Gastrocnemius medialis (tissue), 4 donors: ENCODE measurements around the gene TMIGD1. TPM values are rescaled to one million over a fixed set of nuclear protein-coding genes. Genes with fewer than 3 reads are reported as not detected.

Experiments
- ATAC-seq, 2 donors: fragments of 150-250 bp; one replicate each; pipeline ENCODE4 v1.9.1; 2016
- DNase-seq, 2 donors: peaks; one replicate each; pipeline ENCODE4 v3.0.0-alpha.2; 2019
- H3K27ac ChIP-seq, 4 donors: fragments of 200-600 bp; sonication (generic); 1 replicate in 1 of 4; 2 replicates in 3 of 4; pipeline ENCODE4 v1.5.1; 2016 to 2018; ENCODE audit warnings: mild to moderate bottlenecking in 2 of 4, moderate library complexity in 1 of 4
- H3K27me3 ChIP-seq, 3 donors: fragments of 200-600 bp; sonication (generic) in 2 of 3; 1 replicate in 1 of 3; 2 replicates in 2 of 3; pipeline versions ENCODE4 v1.5.1 to v1.6.0; 2016 to 2019; ENCODE audit warnings: mild to moderate bottlenecking in 1 of 3, moderate library complexity in 1 of 3
- H3K36me3 ChIP-seq, 2 donors: fragments of 200-600 bp; sonication (generic) in 1 of 2; one replicate each; pipeline ENCODE4 v1.5.1; 2017 to 2018
- H3K4me1 ChIP-seq, 2 donors: fragments of 200-600 bp; sonication (generic) in 1 of 2; one replicate each; pipeline ENCODE4 v1.5.1; 2016 to 2017; ENCODE audit warnings: mild to moderate bottlenecking in 2 of 2
- H3K4me3 ChIP-seq, 4 donors: fragments of 200-600 bp; sonication (generic) in 3 of 4; 1 replicate in 1 of 4; 2 replicates in 3 of 4; pipeline ENCODE4 v1.5.1; 2016 to 2019; ENCODE audit warnings: mild to moderate bottlenecking in 2 of 4
- H3K9me3 ChIP-seq, 3 donors: fragments of 200-600 bp; sonication (generic) in 2 of 3; 1 replicate in 1 of 3; 2 replicates in 2 of 3; pipeline ENCODE4 v1.5.1; 2016 to 2019
- POLR2A ChIP-seq, 2 donors: fragments of 450-650 bp; IDR thresholded peaks; one replicate each; pipeline ENCODE4 v1.6.1; 2017; ENCODE audit warnings: antibody characterized with exemption in 2 of 2, mild to moderate bottlenecking in 2 of 2, moderate library complexity in 2 of 2
- in situ Hi-C, 4 donors: fragments of 200-750 bp; cut with MboI; loops; one replicate each; pipeline versions ENCODE4 v1.15.0 to v1.8.0; 2017; ENCODE audit warnings: low sequenced_read_pairs in 4 of 4
- intact Hi-C: fragments of 100-400 bp; cut with DNase I; formaldehyde crosslinking; loops from one replicate; pipeline ENCODE4 v1.15.1; 2023; ENCODE audit warnings: low total_unique reads
- total RNA-seq, 4 donors: library from RNA; depleted of rRNA; stranded (reverse); fragments of >200 nt; gene quantifications; one replicate each; pipeline versions ENCODE4 v1.1.0 to v1.2.3, GENCODE V29; 2016
- TF ChIP-seq, protein P1 (sequence below), 5 experiments: fragments of 450-650 bp in 3 of 5; fragments of 200-600 bp in 2 of 5; sonication (generic) in 2 of 5; IDR thresholded peaks in 4 of 5; conservative IDR thresholded peaks in 1 of 5; 1 replicate in 4 of 5; 2 replicates in 1 of 5; pipeline ENCODE4 v1.5.1; 2016 to 2019; ENCODE audit warnings: antibody characterized with exemption in 5 of 5, mild to moderate bottlenecking in 3 of 5, moderate library complexity in 3 of 5

The TMIGD1 gene
- total RNA-seq, 4 donors from 2014 or later, result 0.68 TPM; not detected in 3

- peak overlapping the region; percentile 86 to 93 (median 92) for H3K27ac ChIP-seq
- no peaks in the 10 kb centered on the region for H3K9me3 ChIP-seq
- intact Hi-C loops (loop anchor here (2.0 to 5.0 kb wide), 3 partner anchors 39 to 97 kb away; partner anchors contain the start of genes BLMH and GOSR1), in situ Hi-C loops (no loop called here)
- TF ChIP-seq, protein P1, sequence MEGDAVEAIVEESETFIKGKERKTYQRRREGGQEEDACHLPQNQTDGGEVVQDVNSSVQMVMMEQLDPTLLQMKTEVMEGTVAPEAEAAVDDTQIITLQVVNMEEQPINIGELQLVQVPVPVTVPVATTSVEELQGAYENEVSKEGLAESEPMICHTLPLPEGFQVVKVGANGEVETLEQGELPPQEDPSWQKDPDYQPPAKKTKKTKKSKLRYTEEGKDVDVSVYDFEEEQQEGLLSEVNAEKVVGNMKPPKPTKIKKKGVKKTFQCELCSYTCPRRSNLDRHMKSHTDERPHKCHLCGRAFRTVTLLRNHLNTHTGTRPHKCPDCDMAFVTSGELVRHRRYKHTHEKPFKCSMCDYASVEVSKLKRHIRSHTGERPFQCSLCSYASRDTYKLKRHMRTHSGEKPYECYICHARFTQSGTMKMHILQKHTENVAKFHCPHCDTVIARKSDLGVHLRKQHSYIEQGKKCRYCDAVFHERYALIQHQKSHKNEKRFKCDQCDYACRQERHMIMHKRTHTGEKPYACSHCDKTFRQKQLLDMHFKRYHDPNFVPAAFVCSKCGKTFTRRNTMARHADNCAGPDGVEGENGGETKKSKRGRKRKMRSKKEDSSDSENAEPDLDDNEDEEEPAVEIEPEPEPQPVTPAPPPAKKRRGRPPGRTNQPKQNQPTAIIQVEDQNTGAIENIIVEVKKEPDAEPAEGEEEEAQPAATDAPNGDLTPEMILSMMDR (IDR thresholded peaks at IDR 0.05 in 4 of 5, conservative IDR thresholded peaks at IDR 0.05 in 1 of 5), result no peak
- TF ChIP-seq POLR2A (IDR thresholded peaks at IDR 0.05), result no peak
- peak in 1 of 2 donors; percentile 1 for ATAC-seq
- H3K4me1 ChIP-seq, result peaks cover 37 to 44% of the 10 kb centered on the region in 2 donors
- H3K27me3 ChIP-seq, result no peaks in the 10 kb centered on the region
- peak overlapping the region; percentile 83 to 95 (median 90) for H3K4me3 ChIP-seq
- no peak for DNase-seq
- no peaks in the 10 kb centered on the region for H3K36me3 ChIP-seq
Observed at GRCh38 chr17:30379903-30380381, 46.1 kb upstream of the TMIGD1 start.

DNA sequence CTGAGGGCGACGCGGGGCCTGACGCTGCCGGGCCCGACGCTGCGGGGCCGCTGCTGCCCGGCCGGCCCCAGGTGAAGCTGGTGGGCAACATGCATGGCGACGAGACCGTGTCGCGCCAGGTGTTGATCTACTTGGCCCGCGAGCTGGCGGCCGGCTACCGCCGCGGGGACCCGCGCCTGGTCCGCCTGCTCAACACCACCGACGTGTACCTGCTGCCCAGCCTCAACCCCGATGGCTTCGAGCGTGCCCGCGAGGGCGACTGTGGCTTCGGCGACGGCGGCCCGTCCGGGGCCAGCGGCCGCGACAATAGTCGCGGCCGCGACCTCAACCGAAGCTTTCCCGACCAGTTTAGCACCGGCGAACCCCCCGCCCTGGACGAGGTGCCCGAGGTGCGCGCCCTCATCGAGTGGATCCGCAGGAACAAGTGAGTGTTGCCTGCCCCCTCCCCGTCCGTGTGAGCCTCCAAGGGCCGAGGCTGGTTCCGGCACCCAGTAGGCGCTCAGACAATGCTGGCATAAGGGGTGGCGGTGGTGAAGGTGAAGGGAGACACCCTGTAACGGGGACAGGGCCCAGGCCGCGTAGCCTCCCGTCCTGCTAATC lies 45.5 kb upstream of the TMIGD1 start:
- ATAC-seq (peak; percentile 38 to 41), DNase-seq (no peak)
- H3K4me1 ChIP-seq, result peaks cover 37 to 44% of the 10 kb centered on the region in 2 donors
- H3K4me3 ChIP-seq, result peak overlapping the region; percentile 83 to 95 (median 90)
- H3K9me3 ChIP-seq, result no peaks in the 10 kb centered on the region
- in situ Hi-C loops, result no loop called here
- no peaks in the 10 kb centered on the region for H3K27me3 ChIP-seq
- peak overlapping the region; percentile 86 to 93 (median 92) for H3K27ac ChIP-seq
- intact Hi-C loops, result loop anchor here (2.0 to 5.0 kb wide), 2 partner anchors 87 to 97 kb away; partner anchors contain the start of genes BLMH and GOSR1
- TF ChIP-seq, protein P1 (IDR thresholded peaks at IDR 0.05 in 4 of 5, conservative IDR thresholded peaks at IDR 0.05 in 1 of 5), result no peak
- no peak for TF ChIP-seq POLR2A (IDR thresholded peaks at IDR 0.05)
- no peaks in the 10 kb centered on the region for H3K36me3 ChIP-seq

- no peaks in the 10 kb centered on the region for H3K9me3 ChIP-seq
- peaks cover 37 to 43% of the 10 kb centered on the region in 2 donors for H3K4me1 ChIP-seq
- TF ChIP-seq, protein P1 (IDR thresholded peaks at IDR 0.05 in 4 of 5, conservative IDR thresholded peaks at IDR 0.05 in 1 of 5), result no peak
- peak; percentile 89 to 93 for TF ChIP-seq POLR2A (IDR thresholded peaks at IDR 0.05)
- peak within 1 kb of the TSS; percentile 86 to 93 (median 92) for H3K27ac ChIP-seq
- ATAC-seq, result peak; percentile 92 to 95
- intact Hi-C loops (loop anchor here (2.0 to 5.0 kb wide), 2 partner anchors 87 to 98 kb away; partner anchors contain the start of genes BLMH and GOSR1), in situ Hi-C loops (no loop called here)
- H3K4me3 ChIP-seq, result peak within 1 kb of the TSS; percentile 83 to 95 (median 90)
- DNase-seq, result peak; percentile 95 to 96
- no peaks in the 10 kb centered on the region for H3K27me3 ChIP-seq
- H3K36me3 ChIP-seq, result no peaks in the 10 kb centered on the region
Observed at GRCh38 chr17:30378825-30379302, 45.0 kb upstream of the TMIGD1 start, which contains the start of gene CPD. Gene CPD (plus strand): TSS chr17:30378927. CDS start chr17:30378981, 54 bp downstream.

DNA sequence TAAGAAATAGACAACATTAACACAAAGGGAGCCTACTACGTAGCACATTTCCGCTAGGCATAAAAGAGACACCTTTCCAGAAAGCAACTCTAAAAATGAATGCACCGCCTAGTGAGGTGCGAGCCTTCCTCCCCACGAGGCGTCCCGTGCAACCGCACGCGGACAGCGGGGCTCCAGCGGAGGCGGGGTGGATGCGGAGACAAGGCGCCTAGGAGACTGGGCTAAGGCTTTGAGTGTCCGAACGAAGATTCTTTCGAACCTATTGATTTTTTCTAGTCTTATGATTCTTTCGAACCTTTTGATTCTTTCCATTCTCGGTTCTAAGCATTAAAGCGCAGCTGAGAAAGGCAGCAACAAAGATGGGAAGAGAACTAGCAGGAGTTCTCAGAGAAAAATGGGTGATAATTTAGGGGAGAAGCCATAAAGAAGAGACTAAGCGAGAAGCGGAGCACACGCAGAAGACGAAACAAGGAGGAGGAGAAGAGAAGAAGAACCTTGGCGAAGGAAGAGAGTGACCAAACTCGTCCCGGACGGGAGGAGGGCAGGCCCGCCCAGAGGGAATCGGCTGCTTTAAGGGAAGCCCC lies 44.5 kb upstream of the TMIGD1 start:
- Histone ChIP-seq H3K4me1 (peaks cover 36 to 38% of the 10 kb centered on the region in 2 donors), H3K9me3 (no peaks in the 10 kb centered on the region), H3K36me3 (no peaks in the 10 kb centered on the region), H3K27ac (peak overlapping the region; percentile 86 to 93 (median 92)), H3K4me3 (peak overlapping the region; percentile 83 to 95 (median 90)), H3K27me3 (no peaks in the 10 kb centered on the region)
- in situ Hi-C loops, result no loop called here
- intact Hi-C loops, result loop anchor here (2.0 to 5.0 kb wide), 2 partner anchors 86 to 98 kb away; partner anchors contain the start of genes BLMH and GOSR1
- TF ChIP-seq, protein P1 (IDR thresholded peaks at IDR 0.05 in 4 of 5, conservative IDR thresholded peaks at IDR 0.05 in 1 of 5), result peak in 2 of 5 experiments; percentile 14 to 33
- TF ChIP-seq POLR2A (IDR thresholded peaks at IDR 0.05), result no peak
- ATAC-seq (peak; percentile 27 to 46), DNase-seq (peak in 1 of 2 donors; percentile 18)
